Activated CD8-positive, alpha-beta T cell treated with anti-CD3 and anti-CD28 coated beads for 36 hours (primary cell): Measurements from ENCODE around the gene PLXNC1. TPM values are rescaled to one million over a fixed set of nuclear protein-coding genes. Genes with fewer than 3 reads are reported as not detected.
A peak's percentile ranks its signal among the peaks of the same experiment; 100 is the strongest.

Experiments used
- ATAC-seq: fragments of 200-7000 bp; cut with Tn5 transposase; one replicate; pipeline ENCODE4 v1.10.0; 2021; ENCODE audit warnings: mild to moderate bottlenecking, moderate library complexity
- CTCF ChIA-PET: fragments of 350-600 bp; sonication (Branson Sonifier 250); formaldehyde crosslinking; loops from one replicate; lab custom pipeline; 2021; ENCODE audit warnings: antibody characterized with exemption; lab: Charles Lee
- POLR2A ChIA-PET: fragments of 350-600 bp; sonication (Branson Sonifier 250); formaldehyde crosslinking; loops from one replicate; lab custom pipeline; 2021; ENCODE audit warnings: antibody characterized with exemption; lab: Charles Lee
- DNase-seq: peaks from one replicate; pipeline ENCODE4 v3.0.0-alpha.2; 2020
- H3K27ac Mint-ChIP-seq: one replicate; pipeline ENCODE4 v1.8.0; 2021; ENCODE audit warnings: mild to moderate bottlenecking, mixed read lengths
- H3K27me3 Mint-ChIP-seq: one replicate; pipeline ENCODE4 v1.8.0; 2021; ENCODE audit warnings: mixed read lengths
- H3K36me3 Mint-ChIP-seq: one replicate; pipeline ENCODE4 v1.8.0; 2021; ENCODE audit warnings: low read depth, mixed read lengths
- H3K4me1 Mint-ChIP-seq: one replicate; pipeline ENCODE4 v1.8.0; 2021; ENCODE audit warnings: low read depth, mixed read lengths
- H3K4me3 Mint-ChIP-seq: one replicate; pipeline ENCODE4 v1.8.0; 2021; ENCODE audit warnings: mild to moderate bottlenecking, moderate library complexity, mixed read lengths
- H3K9me3 Mint-ChIP-seq: one replicate; pipeline ENCODE4 v1.8.0; 2021; ENCODE audit warnings: mixed read lengths
- CTCF ChIP-seq: fragments of 200-600 bp; IDR thresholded peaks from one replicate; pipeline ENCODE4 v1.8.0; 2022; ENCODE audit warnings: antibody characterized with exemption, mild to moderate bottlenecking
- intact Hi-C: fragments of 100-400 bp; cut with micrococcal nuclease; formaldehyde crosslinking; loops from one replicate; pipeline ENCODE4 v1.10.0; 2022
- total RNA-seq, 2 experiments: library from RNA; stranded (reverse); gene quantifications; one replicate each; pipeline ENCODE4 v1.2.3, GENCODE V29; 2021

PLXNC1 gene
- total RNA-seq, 2 experiments from 2014 or later, result 8.8 to 9.5 TPM

GRCh38 chr12:94109160-94109559 is 39.2 kb upstream of the PLXNC1 start:
- H3K27me3 Mint-ChIP-seq, result peaks cover 3% of the 10 kb centered on the region
- CTCF ChIA-PET, result interaction anchor here (1.0 kb wide), 2 partner anchors 16 to 606 kb away, joined by 3 read pairs; no protein-coding TSS in a partner anchor
- H3K4me1 Mint-ChIP-seq, result peaks cover 29% of the 10 kb centered on the region
- peak; percentile 90 for DNase-seq
- no peaks in the 10 kb centered on the region for H3K9me3 Mint-ChIP-seq
- no peak overlapping the region for H3K4me3 Mint-ChIP-seq
- POLR2A ChIA-PET, result interaction anchor here (1.6 kb wide), 1 partner anchor 539 kb away, joined by 4 read pairs; no protein-coding TSS in a partner anchor
- peak overlapping the region; percentile 86 for H3K27ac Mint-ChIP-seq
- intact Hi-C loops, result loop anchor here (10.0 kb wide), 2 partner anchors 124 to 684 kb away; no protein-coding TSS in a partner anchor
- no peaks in the 10 kb centered on the region for H3K36me3 Mint-ChIP-seq
- no peak for TF ChIP-seq CTCF
- peak; percentile 96 for ATAC-seq

DNA sequence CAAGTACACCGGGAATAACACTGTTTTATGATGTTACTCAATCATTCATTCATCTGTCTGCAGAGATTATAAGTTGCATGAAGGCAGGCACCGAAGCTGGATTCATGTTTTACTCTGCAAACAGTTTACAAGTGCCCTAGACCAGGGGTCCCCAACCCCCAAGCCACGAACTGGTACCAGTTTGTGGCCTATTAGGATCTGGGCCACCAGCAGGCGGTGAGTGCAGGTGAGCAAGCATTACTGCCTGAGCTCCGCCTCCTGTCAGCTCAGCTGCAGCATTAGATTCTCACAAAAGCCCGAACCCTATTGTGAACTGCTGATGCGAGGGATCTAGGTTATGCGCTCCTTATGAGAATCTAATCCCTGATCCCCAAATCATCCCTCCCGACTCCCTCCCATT is 38.1 kb upstream of the PLXNC1 start:
- ATAC-seq (no peak), DNase-seq (no peak)
- no peaks in the 10 kb centered on the region for H3K36me3 Mint-ChIP-seq
- POLR2A ChIA-PET, result no interaction called here
- H3K27ac Mint-ChIP-seq, result no peak overlapping the region
- H3K27me3 Mint-ChIP-seq, result peaks cover under 1% of the 10 kb centered on the region
- TF ChIP-seq CTCF, result no peak
- no peaks in the 10 kb centered on the region for H3K9me3 Mint-ChIP-seq
- intact Hi-C loops, result no loop called here
- CTCF ChIA-PET, result interaction anchor here (4.2 kb wide), 1 partner anchor 9 kb away, joined by 43 read pairs; no protein-coding TSS in a partner anchor
- H3K4me1 Mint-ChIP-seq, result peaks cover 29% of the 10 kb centered on the region
- no peak overlapping the region for H3K4me3 Mint-ChIP-seq

DNA sequence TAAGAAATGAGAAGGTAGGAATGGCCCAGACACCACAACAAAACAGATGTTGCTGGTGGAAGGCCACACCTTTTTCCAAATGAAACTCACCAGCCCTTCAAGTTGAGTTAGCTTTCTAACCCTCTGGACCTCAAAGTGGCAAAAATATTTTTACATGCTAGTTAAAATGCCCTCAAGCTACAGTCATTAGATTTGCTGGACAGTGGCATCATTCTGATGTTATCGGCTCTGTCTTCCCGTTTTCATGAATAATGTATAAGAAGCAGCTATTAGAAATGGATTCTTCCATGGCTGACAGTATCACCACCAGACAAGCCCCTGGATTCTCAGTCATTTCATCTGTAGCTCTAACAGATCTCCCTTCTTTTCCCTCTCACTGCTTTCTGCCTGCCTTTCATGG is 37.1 kb upstream of the PLXNC1 start:
- no peaks in the 10 kb centered on the region for H3K27me3 Mint-ChIP-seq
- intact Hi-C loops, result no loop called here
- no peaks in the 10 kb centered on the region for H3K36me3 Mint-ChIP-seq
- ATAC-seq (no peak), DNase-seq (no peak)
- H3K9me3 Mint-ChIP-seq, result no peaks in the 10 kb centered on the region
- TF ChIP-seq CTCF, result no peak
- H3K4me3 Mint-ChIP-seq, result no peak overlapping the region
- CTCF ChIA-PET, result interaction anchor here (1.1 to 4.2 kb wide), 3 partner anchors 8 to 23 kb away, joined by 3 to 43 read pairs (median 4); no protein-coding TSS in a partner anchor
- H3K27ac Mint-ChIP-seq, result no peak overlapping the region
- POLR2A ChIA-PET, result interaction anchor here (0.7 kb wide), 1 partner anchor 10 kb away, joined by 4 read pairs; no protein-coding TSS in a partner anchor
- peaks cover 29% of the 10 kb centered on the region for H3K4me1 Mint-ChIP-seq

GRCh38 chr12:94112121-94112520 is 36.3 kb upstream of the PLXNC1 start:
- no peak for TF ChIP-seq CTCF
- Mint-ChIP-seq H3K27me3 (no peaks in the 10 kb centered on the region), H3K27ac (no peak overlapping the region), H3K4me1 (peaks cover 29% of the 10 kb centered on the region), H3K9me3 (no peaks in the 10 kb centered on the region), H3K4me3 (no peak overlapping the region), H3K36me3 (no peaks in the 10 kb centered on the region)
- ATAC-seq (no peak), DNase-seq (no peak)
- ChIA-PET CTCF (interaction anchor here (1.1 to 4.2 kb wide), 3 partner anchors 8 to 22 kb away, joined by 3 to 43 read pairs (median 4); no protein-coding TSS in a partner anchor), POLR2A (interaction anchor here (1.0 kb wide), 1 partner anchor 9 kb away, joined by 8 read pairs; no protein-coding TSS in a partner anchor)
- intact Hi-C loops, result no loop called here

DNA sequence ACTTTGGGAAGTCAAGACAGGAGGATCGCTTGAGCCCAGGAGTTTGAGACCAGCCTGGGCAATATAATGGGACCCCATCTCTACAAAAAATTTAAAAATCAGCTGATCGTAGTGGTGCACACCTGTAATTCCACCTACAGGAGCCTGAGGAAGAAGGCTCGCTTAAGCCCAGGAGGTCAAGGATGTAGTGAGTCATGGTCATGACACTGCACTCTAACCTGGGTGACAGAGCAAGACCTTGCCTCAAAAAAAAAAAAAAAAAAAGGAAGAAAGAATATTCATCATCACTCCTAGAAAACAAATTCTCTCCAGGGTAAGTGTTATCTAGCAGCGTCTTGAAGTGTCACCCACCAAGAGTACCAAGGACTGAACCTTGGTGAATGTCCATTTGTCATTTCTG is 34.2 kb upstream of the PLXNC1 start:
- ATAC-seq (no peak), DNase-seq (no peak)
- peaks cover 14% of the 10 kb centered on the region for H3K4me1 Mint-ChIP-seq
- H3K9me3 Mint-ChIP-seq, result no peaks in the 10 kb centered on the region
- intact Hi-C loops, result no loop called here
- ChIA-PET CTCF (interaction anchor here (1.1 kb wide), 1 partner anchor 12 kb away, joined by 3 read pairs; no protein-coding TSS in a partner anchor), POLR2A (no interaction called here)
- H3K36me3 Mint-ChIP-seq, result no peaks in the 10 kb centered on the region
- H3K27me3 Mint-ChIP-seq, result no peaks in the 10 kb centered on the region
- H3K4me3 Mint-ChIP-seq, result no peak overlapping the region
- TF ChIP-seq CTCF, result no peak
- H3K27ac Mint-ChIP-seq, result no peak overlapping the region
